Endometrial microvascular endothelial cells (primary cell): ENCODE measurements around the gene PPP1R1B. TPM values are rescaled to one million over a fixed set of nuclear protein-coding genes. Genes with fewer than 3 reads are reported as not detected.

Experiments used
- in situ Hi-C: cut with HindIII; loops from 2 replicates; pipeline ENCODE4 v1.10.0; 2017; ENCODE audit warnings: low sequenced_read_pairs, low pct_unique_long_range_greater_than_20kb; ENCODE audit errors: inconsistent ontology term
- total RNA-seq: library from RNA; depleted of rRNA; stranded (reverse); fragments of >200 nt; gene quantifications from one replicate; pipeline ENCODE4 v1.2.3, GENCODE V29; 2015; ENCODE audit errors: inconsistent ontology term

Gene PPP1R1B
- total RNA-seq, 1 donor from 2014 or later: not detected

DNA sequence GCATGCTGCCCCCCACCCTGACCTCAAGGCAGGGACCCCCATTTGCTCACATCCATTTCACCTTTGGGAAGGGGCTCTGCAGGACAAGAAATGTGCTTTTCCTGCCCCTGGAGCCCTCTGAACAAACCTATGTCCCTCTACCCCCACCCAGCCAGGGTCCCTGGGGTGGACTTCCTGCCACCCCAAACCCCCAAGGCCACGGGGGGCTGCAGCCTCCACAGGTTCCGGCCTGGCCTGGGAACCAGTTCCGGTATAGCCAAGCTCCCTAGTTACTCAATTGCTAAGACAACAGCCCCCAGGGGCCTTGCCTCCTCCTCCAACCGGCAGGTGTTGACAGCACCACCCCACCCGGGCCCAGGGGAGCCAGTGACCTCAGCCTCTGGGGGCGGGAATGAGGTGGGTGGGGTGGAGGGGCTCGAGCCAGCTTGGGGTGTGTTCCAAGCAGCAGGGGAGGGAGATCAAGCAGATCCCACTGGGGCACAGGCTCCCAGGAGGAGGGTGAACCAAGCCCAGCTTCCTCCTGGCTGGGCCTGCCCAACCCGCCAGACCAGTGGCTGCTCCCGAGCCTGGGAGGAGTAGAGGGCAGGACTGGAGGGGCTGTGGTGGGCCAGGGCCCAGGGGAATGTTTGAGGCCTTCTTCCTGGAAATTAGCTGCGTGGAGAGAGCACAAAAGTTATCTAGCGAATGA, 48.1 kb downstream of the PPP1R1B start:
- in situ Hi-C loops: no loop called here

DNA sequence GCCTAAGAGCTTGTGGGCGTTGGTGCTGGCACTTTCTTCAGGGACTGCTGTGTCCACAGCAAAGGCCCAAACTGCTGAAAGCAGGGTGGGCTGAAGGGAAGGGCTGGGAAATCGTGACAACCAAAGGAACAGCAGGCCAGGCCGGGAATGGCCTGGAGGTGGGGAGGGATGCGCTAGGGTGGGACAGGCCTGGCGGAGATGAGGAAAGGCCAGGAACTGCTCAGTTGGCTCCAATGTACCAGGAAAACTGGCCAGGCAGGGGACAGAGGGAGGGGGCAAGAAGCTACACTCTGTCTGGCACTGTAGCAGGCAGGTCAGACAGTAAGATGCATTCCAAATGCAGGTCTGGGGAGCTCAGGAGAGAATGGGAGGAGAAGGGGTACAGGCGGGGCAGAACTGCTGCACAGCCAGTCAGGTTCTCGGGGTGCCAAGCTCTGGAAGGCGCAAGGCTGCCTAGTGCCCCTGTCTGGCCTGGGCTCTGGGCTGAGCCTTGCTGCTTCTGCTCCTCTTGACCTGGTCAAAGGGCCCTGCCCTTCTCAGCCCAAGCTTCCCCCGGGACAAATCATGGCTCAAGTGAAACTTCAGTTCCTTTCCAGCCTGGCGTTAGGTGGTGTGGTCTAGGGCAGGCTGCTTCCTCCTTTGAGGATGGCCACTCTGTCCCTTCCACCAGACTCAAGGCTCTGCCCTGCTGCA, 48.8 kb downstream of the PPP1R1B start:
- in situ Hi-C loops: no loop called here

DNA sequence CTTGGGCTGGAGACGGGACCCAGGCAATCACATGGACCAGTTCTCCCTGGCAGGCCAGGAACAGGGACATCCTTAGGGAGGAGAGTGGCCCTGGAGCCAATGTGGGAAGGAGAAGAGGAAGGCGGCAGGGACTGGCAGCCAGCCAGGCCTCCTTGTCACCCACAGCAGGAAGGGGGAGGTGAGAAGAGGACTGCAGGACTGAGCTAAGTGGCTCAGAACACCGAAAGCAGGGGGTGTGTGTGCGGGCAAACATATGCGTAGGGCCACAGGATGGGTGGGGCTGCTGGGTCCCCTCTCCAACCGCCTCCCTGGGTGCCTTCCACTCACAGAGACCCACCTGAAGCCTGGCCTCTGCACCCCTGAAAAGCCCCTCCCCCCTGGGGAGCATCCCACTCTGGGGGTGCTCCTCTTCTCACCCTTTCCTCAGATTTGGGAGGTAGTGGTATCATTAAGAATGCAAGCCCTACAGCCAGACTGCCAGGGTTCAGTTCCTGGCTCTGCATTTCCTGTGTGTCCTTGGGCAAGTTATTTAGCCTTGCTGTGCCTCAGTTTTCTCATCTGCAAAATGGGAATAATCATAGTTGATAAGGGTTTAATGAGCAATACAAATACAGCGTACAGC, 49.6 kb downstream of the PPP1R1B start:
- in situ Hi-C loops: no loop called here

DNA sequence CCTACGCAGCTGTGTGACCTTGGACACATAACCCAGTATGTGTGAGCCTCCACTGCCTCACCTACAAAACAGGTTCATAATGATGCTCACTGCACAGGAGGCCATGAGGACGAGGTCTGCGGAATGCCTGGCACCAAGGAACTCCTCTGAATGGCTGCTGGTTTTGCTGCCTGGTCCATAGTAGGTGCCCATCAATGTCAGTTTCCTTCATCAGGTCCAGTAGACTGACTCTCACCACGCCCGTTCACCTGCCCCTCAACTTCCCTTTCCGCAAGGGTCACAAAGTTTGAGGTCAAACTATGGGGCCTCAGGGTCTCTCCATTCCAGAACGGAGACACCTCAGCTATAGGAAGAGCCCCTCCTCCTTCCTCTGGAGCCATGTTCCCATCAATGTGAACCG, 50.3 kb downstream of the PPP1R1B start:
- in situ Hi-C loops: no loop called here

DNA sequence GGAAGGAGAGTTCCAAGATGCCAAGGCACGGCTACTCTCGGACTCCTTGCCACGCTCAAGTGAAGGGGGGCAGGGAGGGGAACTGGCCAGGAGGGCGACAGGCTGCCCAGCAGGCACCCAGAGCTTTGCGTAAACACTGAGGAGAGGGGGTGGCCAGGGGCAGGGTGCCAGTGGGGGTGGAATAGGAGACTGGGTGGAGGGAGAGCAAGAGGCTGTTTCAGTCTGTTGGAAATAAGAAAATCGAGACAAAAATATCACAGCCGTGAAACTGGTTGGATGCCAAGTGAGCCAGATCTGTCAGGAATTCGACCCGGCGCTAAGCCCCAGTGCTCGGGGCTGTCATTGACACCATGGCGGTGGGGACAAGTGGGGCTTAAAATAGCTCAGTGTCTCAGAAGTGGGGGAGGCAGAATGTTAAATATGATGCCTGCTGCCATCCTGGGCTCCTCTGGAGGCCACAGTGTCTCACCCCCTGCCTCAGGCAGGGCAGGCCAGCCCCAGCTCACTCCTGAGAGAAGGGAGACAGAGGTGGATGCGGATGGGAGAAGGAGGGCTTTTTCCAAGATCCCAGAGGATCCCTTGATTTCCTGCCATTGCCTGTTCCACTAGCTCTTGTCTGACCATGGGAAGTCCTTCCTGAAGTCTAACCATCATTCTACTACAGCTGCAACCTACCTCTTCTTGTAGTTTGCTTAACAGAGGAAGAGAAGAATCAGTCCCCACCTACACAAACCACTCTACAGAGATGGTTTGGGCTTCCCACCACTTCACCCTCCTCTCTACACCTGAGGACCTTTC, 51.0 kb downstream of the PPP1R1B start:
- in situ Hi-C loops: no loop called here

DNA sequence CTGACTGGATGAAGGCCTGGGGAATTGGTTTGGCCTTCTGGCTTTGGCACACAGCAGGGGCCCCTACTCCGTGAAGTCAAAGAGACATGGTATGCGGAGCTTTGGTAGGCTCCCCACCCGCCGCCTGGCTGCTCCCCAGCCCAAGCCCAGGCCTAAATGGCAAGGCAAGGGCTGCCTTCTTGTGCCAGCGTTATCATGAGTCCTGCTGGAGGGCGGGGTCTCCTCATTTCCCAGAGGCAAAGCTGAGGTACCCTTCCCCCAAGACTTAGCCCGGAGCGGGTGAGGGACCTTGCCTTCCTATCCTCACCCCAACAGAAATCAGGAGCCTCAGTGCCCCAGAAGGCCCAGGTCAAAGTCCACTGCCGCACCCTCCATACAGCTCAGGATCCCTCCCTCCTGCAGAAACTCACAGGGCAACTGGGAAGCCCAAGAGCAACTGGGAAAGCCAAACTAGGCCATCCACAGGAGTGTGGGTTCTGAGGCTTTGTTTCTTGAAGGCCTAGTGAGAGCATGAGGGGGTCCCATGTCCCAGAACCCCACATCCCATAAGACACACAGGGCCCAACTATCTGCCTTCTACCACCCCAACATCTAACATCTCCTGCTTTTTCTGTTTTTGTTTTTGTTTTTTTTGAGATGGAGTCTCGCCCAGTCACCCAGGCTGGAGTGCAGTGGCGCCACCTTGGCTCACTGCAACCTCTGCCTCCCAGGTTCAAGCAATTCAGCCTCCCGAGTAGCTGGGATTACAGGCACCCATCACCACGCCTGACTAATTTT, 51.8 kb downstream of the PPP1R1B start:
- in situ Hi-C loops: no loop called here

DNA sequence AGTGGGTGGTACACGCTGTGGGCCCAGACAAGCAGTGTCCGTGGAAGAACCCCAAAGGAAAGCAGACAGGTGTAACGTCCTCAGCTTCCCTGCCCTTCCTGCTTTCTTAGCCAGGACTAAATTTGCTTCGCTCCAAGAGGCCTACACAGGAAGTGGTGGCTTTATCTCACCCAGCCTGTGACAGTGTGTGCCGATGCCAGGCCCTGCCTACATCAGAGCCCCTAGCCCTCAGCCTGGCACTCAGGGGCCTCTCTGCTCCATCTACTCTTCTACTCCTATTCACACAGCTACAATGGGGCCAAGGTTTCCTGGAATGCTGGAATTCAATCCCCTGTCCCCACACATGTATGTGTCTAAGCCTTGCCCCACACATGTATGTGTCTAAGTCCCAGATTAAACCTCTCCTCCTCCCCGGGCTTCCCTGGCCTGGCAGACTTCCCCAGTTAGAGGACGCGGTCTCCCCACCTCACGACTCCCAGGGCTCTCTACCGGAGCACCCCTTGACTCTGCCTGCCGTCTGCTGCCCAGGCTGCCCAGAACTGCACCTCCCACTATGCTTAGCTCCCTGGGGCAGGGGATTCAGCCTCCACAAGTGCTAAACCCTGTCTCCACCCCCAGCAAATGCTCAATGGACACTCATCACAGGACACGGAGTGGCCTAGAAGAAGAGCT, 52.9 kb downstream of the PPP1R1B start:
- in situ Hi-C loops: no loop called here

DNA sequence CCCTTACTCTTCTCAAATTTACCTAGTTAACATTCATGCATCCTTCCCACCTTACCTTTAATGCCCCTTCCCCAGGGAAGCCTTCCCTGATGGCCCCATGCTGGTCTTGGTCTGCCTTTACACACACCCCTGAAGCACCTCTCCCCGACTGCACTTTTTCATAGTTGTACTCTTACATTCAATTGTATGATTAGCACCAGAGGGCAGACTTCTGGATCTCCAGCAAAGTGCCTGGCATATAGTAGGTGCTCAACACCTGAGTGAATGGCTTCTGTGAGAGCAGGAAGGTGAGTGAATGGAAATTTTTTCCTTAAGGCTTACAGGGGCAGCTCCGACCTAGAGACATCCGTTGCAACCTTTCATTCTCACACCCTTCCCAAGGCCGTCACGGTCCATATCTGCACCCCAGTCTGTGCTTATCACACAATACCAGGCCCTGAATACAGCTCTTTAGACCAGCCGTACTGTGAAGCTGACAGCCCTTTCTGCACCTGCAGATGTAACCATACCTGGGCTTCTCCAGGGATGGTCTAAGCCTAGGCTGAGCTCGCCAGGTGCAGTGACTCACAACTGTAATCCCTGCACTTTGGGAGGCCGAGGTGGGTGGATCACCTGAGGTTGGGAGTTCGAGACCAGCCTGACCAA, 56.7 kb downstream of the PPP1R1B start:
- in situ Hi-C loops: no loop called here

DNA sequence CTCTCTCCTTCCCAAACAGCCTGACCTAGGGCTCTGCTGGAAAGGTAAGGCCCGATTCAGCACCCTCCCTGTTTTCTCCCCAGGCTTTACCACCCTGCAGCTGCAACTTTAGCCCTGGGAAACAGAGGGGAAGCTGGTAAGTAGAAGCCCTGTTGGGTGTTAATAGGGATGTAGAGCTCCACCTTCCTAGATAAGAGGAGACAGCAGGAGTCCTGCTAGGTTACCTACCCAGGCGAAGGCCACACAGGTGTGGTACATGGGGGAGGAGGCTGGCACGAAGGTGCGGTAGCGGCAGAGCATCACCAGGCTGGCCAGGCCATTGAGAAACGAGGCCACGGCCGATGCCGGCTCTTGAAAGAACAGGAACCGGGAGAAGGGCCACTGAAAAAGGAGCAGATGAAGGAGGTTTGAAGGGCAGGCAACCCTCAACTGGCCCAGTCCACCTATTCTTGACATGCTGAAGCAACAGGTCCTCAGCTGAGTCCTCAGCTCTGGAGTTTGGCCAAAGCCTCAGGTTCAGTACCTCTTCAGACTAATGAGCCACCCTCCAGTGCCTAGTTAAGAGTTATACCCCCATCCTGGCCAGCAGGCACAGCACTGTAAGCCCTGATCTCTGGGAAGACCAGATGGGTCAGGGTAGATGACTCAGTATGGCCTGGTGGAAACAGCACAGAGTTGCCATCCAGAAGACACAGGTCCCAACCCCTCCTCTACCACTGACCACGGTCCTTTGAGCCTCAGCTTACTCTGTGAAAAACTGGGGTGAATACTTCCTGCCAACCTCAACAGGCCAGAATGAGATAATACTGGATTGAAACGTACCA, 57.8 kb downstream of the PPP1R1B start:
- in situ Hi-C loops: no loop called here

Other genes starting within 250 kb of the PPP1R1B start
- 12.1 TPM for gene FBXL20, start 225.3 kb upstream of the PPP1R1B start, total RNA-seq
- 28.0 TPM for gene MED1, start 175.7 kb upstream of the PPP1R1B start, total RNA-seq
- 25.8 TPM for gene CDK12, start 165.5 kb upstream of the PPP1R1B start, total RNA-seq
- not detected for gene NEUROD2, start 19.0 kb upstream of the PPP1R1B start, total RNA-seq
- 52.8 TPM for gene STARD3, start 10.2 kb downstream of the PPP1R1B start, total RNA-seq
- gene TCAP, start 38.4 kb downstream of the PPP1R1B start, total RNA-seq: 0.93 TPM
- gene PNMT, start 41.5 kb downstream of the PPP1R1B start, total RNA-seq: not detected
- gene PGAP3, start 61.1 kb downstream of the PPP1R1B start, total RNA-seq: 7.4 TPM
- gene ERBB2, start 73.1 kb downstream of the PPP1R1B start, total RNA-seq: 35.4 TPM
- 80.7 TPM for gene MIEN1, start 103.6 kb downstream of the PPP1R1B start, total RNA-seq
- gene GRB7, start 111.0 kb downstream of the PPP1R1B start, total RNA-seq: not detected
- gene IKZF3, start 237.4 kb downstream of the PPP1R1B start, total RNA-seq: not detected
- not detected for gene ZPBP2, start 241.2 kb downstream of the PPP1R1B start, total RNA-seq